ENCODE data around the gene CNGB1. TPM values are rescaled to one million over a fixed set of nuclear protein-coding genes. Genes with fewer than 3 reads are reported as not detected.

Gene CNGB1
- total RNA-seq, 1 experiment from 2014 or later: not detected

- TF ChIP-seq ERG (CRISPR knock-in tag; IDR thresholded peaks at IDR 0.05) (no peak), ZNF532 (CRISPR knock-in tag; IDR thresholded peaks at IDR 0.05; ENCODE audit: borderline replicate concordance) (no peak), ZNF425 (CRISPR knock-in tag; conservative IDR thresholded peaks at IDR 0.05) (no peak), ETV6 (CRISPR knock-in tag; IDR thresholded peaks at IDR 0.05) (no peak), AR (CRISPR knock-in tag; IDR thresholded peaks at IDR 0.05) (no peak), FOXP4 (CRISPR knock-in tag; IDR thresholded peaks at IDR 0.05) (no peak)
Measured at GRCh38 chr16:58011652-58012051, 40.7 kb upstream of the CNGB1 start (continued).

GRCh38 chr16:58010886-58011285 is 40.0 kb upstream of the CNGB1 start:
- no peak for DNase-seq (ENCODE audit: low spot score)
- no peak for ATAC-seq
- H3K4me1 Mint-ChIP-seq: peaks cover 13% of the 10 kb centered on the region
- H3K9me3 Mint-ChIP-seq: peaks cover 7% of the 10 kb centered on the region; the same call in 1 of the 2 replicates
- H3K27me3 Mint-ChIP-seq (ENCODE audit: low read depth): no peaks in the 10 kb centered on the region
- no peak overlapping the region for H3K27ac Mint-ChIP-seq
- no peak overlapping the region for H3K4me3 Mint-ChIP-seq
- POLR2A ChIA-PET: no interaction called here
- H3K36me3 Mint-ChIP-seq: peaks cover 28% of the 10 kb centered on the region
- CTCF ChIA-PET: interaction anchor here (0.7 to 2.3 kb wide), 8 partner anchors 8 to 210 kb away, joined by 3 to 9 read pairs (median 3); no protein-coding TSS in a partner anchor
- TF ChIP-seq IRF1 (CRISPR knock-in tag; IDR thresholded peaks at IDR 0.05) (no peak), PRDM15 (CRISPR knock-in tag; IDR thresholded peaks at IDR 0.05) (no peak), JUN (CRISPR knock-in tag; IDR thresholded peaks at IDR 0.05) (no peak), ZBTB43 (CRISPR knock-in tag; IDR thresholded peaks at IDR 0.05) (no peak), ESRRA (CRISPR knock-in tag; IDR thresholded peaks at IDR 0.05; ENCODE audit: borderline replicate concordance) (no peak), ZNF232 (CRISPR knock-in tag; IDR thresholded peaks at IDR 0.05) (no peak), ATF1 (CRISPR knock-in tag; IDR thresholded peaks at IDR 0.05) (no peak)

Measured in WTC11 (cell line).